Erythroblast (primary cell): ENCODE data around the gene TAL1.

Experiments
- DNase-seq, 2 experiments: peaks; one replicate each; lab custom pipeline; 2025; lab: John Stamatoyannopoulos, UW
- GATA1 ChIP-seq: IDR thresholded peaks from 2 replicates; pipeline ENCODE4 v1.6.1; 2011; ENCODE audit warnings: low read depth, mild to moderate bottlenecking, control low read depth, low read length, moderate library complexity
- POLR2A ChIP-seq: IDR thresholded peaks from 2 replicates; pipeline ENCODE4 v1.6.1; 2011; ENCODE audit warnings: mild to moderate bottlenecking, low read length

The TAL1 gene

GRCh38 chr1:47178020-47178419 is 54.0 kb downstream of the TAL1 start:
- no peak for DNase-seq
- TF ChIP-seq GATA1 (no peak), POLR2A (no peak)

GRCh38 chr1:47175227-47175934 is 56.6 kb downstream of the TAL1 start:
- TF ChIP-seq POLR2A (no peak), GATA1 (no peak)
- peak; percentile 68 to 80 for DNase-seq

- DNase-seq, result no peak
- no peak for TF ChIP-seq GATA1
- TF ChIP-seq POLR2A, result no peak
Measured at GRCh38 chr1:47174656-47175020, 57.4 kb downstream of the TAL1 start.

- TF ChIP-seq POLR2A, result no peak
- no peak for TF ChIP-seq GATA1
Measured at GRCh38 chr1:47172782-47173181, 59.2 kb downstream of the TAL1 start.

More at GRCh38 chr1:47172782-47173181, 59.2 kb downstream of the TAL1 start:
- no peak for DNase-seq
